Measurements from ENCODE around the gene EDC3.
A peak's percentile ranks its signal among the peaks of the same experiment; 100 is the strongest.
"Not testable (repeated sequence)": the region's sequence is repeated elsewhere in the genome, so short reads cannot be mapped to it uniquely, and the experiment has no call there.

Gene EDC3

DNA sequence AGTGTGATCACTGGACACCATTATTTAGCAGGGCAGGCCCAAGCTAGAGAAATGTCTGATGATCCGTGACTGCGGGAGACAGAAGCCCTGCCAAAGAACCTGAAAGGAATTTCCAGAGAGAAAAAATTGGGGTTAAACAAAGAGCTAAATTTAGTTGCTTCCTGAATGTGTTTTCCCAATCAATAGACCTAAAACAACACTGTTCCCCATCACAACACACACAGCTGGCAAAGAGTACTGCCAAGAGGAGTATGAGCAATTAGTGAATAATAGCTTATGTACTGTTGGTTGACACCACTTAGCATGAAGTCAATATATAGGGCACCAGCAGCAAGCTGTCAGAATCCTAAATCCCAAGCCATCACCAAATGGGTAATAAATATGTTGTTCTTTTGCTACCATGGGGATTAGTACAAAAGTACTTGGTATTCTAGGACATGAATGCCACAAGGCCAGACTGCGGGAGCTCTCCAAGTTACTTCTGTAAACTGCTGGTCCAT lies 44.5 kb downstream of the EDC3 start:
- no peak for DNase-seq (ENCODE audit: low spot score)

DNA sequence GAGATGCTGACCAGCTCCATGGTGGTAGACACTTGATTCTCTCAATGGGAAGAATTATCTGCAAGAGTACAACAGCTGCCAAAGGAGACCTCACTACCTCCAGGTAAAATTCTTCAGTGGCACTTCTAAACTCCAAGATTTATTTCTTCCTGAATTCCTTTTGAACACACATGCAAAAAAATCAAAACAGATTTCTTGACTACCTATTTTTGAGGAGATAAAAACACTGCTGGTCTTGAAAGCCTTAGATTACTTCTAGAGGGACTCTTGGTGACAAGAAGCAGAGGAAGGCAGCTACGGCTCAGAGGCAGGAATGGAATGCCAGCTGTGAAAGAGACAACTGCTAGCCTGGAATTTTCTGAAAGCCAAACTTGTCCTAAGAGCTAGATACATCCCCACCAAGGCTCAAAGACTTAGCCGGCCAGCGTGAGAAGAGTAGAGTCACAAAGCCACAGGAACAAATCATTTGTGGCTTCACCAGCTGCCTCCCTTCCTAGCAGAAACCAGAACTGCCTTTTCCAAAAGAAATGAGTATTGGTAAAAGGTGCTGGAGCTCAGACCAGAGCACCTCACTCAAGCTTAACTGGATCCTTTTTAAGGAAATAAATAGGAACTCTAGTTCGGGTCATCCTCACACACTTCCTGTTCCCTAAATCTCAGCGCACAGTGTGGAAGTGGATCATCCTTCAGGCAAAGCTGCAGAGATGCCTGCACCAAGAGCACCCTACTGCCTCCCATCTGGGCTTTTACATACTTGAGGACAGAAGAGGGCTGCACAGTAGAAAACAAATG lies 47.6 kb downstream of the EDC3 start:
- DNase-seq (ENCODE audit: low spot score): no peak

DNA sequence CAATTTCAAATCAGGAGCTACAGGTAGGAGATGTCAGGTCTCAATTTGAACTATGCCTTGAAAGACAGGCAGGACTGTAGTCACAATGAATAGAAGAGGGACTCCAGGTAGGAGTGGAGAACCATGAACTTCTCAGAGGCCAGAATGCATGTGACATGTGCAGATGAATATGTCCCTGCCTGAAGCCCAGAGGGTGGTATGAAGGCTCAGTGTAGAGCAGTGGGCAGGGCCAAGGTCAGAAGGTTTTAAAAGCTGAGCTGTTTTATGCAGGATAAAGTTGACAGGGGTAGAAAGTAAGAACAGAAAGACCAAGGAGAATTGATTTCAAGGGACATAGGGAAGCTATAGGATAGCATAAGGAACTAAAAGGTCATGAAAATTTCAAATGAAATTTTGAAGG lies 49.3 kb downstream of the EDC3 start:
- no peak for DNase-seq (ENCODE audit: low spot score)

DNA sequence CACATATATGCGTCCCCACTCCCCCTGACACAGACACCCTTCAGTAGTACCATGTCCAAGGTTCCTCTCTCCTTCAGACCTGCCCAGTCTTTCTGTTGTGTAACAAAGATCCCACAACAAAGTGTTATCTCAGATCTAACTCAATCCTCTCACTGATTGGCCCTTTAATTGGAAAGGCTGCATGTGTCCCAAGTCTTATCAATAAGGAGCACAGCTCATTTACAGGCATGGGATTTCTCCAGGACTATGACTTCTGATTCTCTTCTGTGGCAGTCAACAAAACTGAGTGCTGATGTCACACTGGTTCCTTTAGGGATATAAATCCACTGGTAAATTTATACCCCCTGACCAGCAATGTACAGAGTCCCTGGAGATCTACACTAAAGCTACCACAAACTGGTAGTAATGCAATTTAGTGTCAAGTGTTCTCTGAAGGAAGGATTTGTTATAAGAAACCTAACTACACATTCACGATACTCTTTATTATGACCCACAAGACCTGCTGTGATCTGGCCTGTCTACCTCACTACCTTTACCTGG lies 52.1 kb downstream of the EDC3 start:
- DNase-seq (ENCODE audit: low spot score): no peak

GRCh38 chr15:74642734-74643664 lies 52.8 kb downstream of the EDC3 start:
- no peak for DNase-seq (ENCODE audit: low spot score)

GRCh38 chr15:74642348-74642733 lies 53.5 kb downstream of the EDC3 start:
- no peak for DNase-seq (ENCODE audit: low spot score)

GRCh38 chr15:74641151-74641550 lies 54.7 kb downstream of the EDC3 start:
- DNase-seq (ENCODE audit: low spot score): no peak

DNA sequence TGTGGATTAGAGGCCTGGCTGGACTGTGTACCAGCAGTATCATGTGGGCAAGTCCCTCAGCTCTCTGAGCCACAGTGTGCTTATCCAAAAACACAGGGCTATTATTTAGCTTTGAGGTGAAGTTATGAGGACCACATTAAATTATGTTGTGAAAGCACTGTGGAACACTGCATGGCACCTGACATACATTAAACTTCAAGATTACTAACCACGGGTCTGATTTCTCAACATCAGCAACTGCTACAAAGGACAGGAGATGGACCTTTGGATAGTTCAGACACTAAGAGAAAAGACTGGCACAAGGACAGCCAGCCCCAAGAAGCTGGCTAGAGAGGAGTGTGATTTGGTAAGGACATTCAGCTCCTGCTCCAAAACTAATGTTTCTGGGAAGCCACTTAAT lies 58.8 kb downstream of the EDC3 start:
- no peak for DNase-seq (ENCODE audit: low spot score)

GRCh38 chr15:74635228-74635627 lies 60.6 kb downstream of the EDC3 start:
- peak; percentile 81 for DNase-seq (ENCODE audit: low spot score)

DNA sequence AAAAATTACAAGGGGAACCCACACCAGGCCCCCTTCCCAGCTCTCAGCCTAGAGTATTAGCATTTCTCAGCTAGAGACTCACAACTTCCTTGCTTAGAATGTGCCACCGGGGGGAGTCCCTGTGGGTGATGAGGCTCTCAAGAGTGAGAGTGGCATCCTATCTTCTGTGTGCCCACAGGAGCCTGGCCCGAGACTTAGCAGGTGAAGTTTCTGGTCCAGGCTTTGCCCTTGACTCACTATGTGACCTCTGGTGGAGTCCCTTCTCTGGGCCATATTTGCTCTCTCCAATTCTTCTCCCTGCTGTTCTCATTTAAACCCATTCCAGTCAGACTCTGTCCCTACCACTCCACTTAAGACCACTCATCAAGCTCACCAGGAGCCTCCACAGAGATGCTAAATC lies 62.0 kb downstream of the EDC3 start:
- DNase-seq (ENCODE audit: low spot score): no peak

DNA sequence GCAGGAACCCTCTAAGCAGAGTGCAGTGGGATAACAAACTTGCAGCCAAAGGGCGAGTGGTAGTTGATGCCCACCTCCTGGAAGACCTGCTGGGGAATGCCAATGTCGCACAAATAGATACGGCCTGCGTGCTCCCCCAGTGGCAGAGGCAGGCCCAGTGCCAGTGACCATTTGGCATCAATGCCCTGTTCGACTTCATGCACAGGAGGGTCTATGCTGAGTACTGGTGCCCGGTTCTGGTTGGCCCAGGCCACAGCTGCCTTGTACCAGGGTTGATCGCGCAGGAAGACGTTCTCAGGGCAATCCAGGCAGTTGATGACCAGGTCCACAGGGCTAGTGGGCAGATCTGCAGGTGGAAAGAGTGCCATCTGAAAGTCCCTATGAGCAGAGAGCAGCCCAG lies 63.2 kb downstream of the EDC3 start:
- DNase-seq (ENCODE audit: low spot score): no peak

DNA sequence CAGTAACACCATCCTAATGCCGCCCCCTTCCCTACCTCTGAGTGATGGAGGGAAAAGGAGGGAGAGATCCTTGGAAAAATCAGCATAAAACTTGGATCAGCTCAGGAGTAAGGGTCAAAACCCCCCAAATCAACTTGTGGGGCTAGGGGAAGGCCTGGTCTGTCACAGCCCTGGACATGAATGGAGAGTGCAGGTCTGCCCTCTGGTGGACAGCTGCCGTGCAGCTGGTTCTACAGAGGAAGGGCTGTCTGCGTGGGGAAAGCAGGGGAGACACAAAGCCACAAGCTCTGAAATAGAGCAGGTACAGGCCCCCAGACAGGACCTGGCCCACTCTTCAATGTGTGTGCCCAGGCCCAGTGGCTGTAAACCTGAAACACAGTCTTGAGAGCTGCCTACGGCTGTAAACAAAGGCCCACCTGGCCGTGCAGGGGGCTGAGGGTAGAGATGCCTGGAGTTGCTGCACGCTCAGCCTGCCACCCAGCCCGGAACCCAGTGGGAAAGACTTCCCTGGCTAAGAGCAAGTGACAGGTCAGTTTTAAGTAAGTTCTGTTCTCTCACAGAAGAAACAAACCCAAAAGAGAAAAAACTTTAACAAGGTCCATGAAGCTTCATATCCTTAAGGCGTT lies 63.8 kb downstream of the EDC3 start:
- peak; percentile 88 for DNase-seq (ENCODE audit: low spot score)

GRCh38 chr15:74631408-74631807 lies 64.4 kb downstream of the EDC3 start:
- no peak for DNase-seq (ENCODE audit: low spot score)

GRCh38 chr15:74631087-74631385 lies 64.8 kb downstream of the EDC3 start:
- no peak for DNase-seq (ENCODE audit: low spot score)

- DNase-seq (ENCODE audit: low spot score): no peak
These were observed 65.3 kb downstream of the EDC3 start for GRCh38 chr15:74630284-74631086.

DNA sequence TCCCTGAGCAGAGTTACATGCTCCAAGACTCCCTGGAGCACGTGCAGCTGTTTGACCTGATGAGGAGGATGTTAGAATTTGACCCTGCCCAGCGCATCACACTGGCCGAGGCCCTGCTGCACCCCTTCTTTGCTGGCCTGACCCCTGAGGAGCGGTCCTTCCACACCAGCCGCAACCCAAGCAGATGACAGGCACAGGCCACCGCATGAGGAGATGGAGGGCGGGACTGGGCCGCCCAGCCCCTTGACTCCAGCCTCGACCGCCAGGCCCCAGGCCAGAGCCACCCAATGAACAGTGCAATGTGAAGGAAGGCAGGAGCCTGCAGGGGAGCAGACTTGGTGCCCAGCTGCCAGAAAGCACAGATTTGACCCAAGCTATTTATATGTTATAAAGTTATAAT lies 66.1 kb downstream of the EDC3 start:
- DNase-seq (ENCODE audit: low spot score): not testable (repeated sequence)

DNA sequence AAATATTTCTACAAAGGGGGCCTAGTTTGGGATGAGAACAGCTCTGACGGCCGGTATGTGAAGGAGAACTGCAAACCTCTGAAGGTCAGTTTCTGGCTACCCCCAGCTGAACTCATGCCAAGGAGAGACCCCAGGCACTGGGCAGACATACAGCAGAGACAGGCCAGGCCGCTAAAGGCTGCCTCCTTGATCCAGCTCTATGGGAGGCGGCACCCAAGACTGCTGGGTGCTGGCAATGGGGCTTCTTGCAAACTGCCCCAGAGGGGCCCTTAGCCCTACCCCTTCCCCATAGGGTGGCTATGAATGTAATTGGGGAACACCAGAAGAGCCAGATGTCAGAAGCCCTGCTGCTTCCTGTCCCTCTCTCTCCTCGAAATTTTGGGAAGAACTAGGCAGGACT lies 66.9 kb downstream of the EDC3 start:
- no peak for DNase-seq (ENCODE audit: low spot score)

DNA sequence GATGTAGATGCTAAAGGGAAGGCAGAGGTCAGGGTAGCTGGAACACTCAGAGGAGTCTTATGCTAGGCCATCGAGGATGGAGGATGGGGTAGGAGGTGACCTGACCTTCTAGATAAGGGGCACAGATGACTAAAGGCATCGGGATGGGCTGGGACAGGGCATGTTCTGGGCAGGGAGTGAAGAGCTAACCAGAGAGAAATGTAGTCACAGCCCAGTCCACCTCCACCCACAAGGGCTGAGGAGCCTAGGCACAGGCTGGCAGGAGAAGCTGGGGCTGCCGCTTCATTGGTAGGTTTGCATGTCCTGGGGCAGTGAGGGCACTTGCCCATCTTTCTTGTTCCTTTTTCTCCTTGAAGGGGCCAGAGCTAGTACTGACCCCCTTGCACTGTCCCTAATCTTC lies 67.6 kb downstream of the EDC3 start:
- no peak for DNase-seq (ENCODE audit: low spot score)

DNA sequence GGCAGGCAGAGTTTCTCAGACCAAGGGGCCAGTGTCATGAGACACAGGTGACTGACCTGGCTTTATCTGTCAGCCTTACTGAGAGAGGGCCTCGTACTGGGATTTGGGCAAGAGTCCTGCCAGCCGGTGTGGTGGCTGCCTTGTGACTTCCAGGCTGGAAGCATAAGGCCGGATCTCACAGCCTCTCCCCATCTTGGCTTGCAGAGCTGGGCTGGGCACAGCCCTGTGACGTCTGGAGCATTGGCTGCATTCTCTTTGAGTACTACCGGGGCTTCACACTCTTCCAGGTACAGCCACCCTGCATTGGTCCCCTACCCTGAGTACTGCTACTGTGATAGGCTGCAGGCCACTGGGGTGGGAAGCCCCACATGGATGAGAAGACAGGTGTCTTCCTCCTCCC lies 68.1 kb downstream of the EDC3 start:
- DNase-seq (ENCODE audit: low spot score): no peak

DNA sequence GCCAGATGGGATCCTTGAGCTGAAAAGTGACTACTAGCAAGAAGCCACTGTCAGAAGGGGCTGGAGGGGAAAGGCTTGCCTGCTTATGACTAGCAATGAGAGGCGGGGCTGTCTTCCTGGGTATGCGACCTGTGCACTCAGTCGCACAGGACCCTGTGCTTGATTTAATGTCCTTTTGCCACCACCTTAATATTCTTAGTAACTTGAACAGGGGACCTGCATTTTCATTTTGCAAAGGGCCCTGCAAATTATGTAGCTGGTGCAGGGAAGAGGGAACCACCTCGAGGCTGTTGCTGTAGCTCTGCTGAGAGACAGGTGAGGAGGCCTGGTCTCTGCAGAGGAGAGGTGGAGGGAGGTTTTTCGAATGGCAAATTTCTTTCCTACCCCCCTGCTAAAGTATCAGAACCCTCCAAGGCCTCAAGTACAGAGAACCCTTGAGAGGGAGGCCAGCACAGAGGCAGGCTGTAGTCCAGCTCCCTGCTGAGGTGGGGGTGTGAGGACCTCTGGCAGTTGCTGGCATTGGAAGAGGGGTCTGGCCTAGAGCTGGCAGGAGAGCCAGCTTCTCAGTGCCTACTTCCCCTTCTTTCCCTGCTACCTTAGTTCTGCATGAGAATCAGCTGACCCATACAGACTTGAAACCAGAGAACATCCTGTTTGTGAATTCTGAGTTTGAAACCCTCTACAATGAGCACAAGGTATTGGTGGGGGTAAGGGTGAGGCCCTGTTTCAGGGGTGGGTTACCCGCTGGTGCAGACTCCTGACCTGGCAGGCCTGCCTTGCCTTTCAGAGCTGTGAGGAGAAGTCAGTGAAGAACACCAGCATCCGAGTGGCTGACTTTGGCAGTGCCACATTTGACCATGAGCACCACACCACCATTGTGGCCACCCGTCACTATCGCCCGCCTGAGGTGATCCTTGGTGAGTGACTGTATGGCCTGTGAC lies 68.8 kb downstream of the EDC3 start:
- no peak for DNase-seq (ENCODE audit: low spot score)

DNA sequence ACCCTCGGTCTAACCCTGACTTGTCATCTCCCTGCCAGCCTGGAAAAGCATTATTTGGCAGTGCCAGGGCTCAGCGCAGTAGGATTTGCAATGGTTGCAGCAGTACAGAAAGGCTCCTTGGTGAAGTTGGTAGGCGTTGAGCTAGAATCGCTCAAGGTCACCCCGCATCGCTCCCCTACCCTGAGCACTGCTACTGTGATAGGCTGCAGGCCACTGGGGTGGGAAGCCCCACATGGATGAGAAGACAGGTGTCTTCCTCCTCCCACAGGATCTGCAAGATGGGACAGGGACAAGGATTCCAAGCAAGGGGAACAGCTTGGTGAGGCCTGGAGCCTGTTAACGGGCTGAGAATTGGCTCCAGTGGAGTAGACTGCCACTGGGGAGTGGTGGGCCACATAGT lies 69.5 kb downstream of the EDC3 start:
- no peak for DNase-seq (ENCODE audit: low spot score)
